Endothelial cell of umbilical vein (primary cell): ENCODE data around the gene SFXN2.

Source experiments
- CTCF ChIP-seq, 2 donors: IDR thresholded peaks; 1 replicate in 1 of 2; 2 replicates in 1 of 2; pipeline ENCODE4 v1.5.1; 2011; ENCODE audit warnings: low read length in 2 of 2, mild to moderate bottlenecking in 2 of 2, moderate library complexity in 2 of 2, control low read depth in 1 of 2, inconsistent platforms in 1 of 2, low read depth in 1 of 2; ENCODE audit not compliant: insufficient read depth in 1 of 2; ENCODE audit errors: extremely low read depth in 1 of 2
- MAX ChIP-seq: IDR thresholded peaks from 2 replicates; pipeline ENCODE4 v1.6.1; 2011; ENCODE audit not compliant: insufficient read depth, insufficient read length
- POLR2A ChIP-seq: IDR thresholded peaks from 2 replicates; pipeline ENCODE4 v1.6.1; 2012; ENCODE audit warnings: low read depth, mild to moderate bottlenecking, control low read depth, low read length
- POLR2AphosphoS5 ChIP-seq: IDR thresholded peaks from 2 replicates; pipeline ENCODE4 v1.6.1; 2012; ENCODE audit warnings: low read depth, mild to moderate bottlenecking, control low read depth, low read length, moderate library complexity; ENCODE audit not compliant: insufficient read depth

GRCh38 chr10:102752934-102753664 lies 38.7 kb downstream of the SFXN2 start:
- no peak for TF ChIP-seq POLR2AphosphoS5
- TF ChIP-seq MAX = no peak
- no peak for TF ChIP-seq POLR2A
- TF ChIP-seq CTCF (IDR thresholded peaks at IDR 0.05; ENCODE audit: extremely low read depth in 1 of 2, insufficient read depth in 1 of 2, low read depth in 1 of 2, low read length in 2 of 2) = peak; percentile 65 to 70
